Measurements from ENCODE around the gene MCM3AP. TPM values are rescaled to one million over a fixed set of nuclear protein-coding genes. Genes with fewer than 3 reads are reported as not detected.

The MCM3AP gene
- total RNA-seq, 1 experiment from 2014 or later: 88.4 TPM

DNA sequence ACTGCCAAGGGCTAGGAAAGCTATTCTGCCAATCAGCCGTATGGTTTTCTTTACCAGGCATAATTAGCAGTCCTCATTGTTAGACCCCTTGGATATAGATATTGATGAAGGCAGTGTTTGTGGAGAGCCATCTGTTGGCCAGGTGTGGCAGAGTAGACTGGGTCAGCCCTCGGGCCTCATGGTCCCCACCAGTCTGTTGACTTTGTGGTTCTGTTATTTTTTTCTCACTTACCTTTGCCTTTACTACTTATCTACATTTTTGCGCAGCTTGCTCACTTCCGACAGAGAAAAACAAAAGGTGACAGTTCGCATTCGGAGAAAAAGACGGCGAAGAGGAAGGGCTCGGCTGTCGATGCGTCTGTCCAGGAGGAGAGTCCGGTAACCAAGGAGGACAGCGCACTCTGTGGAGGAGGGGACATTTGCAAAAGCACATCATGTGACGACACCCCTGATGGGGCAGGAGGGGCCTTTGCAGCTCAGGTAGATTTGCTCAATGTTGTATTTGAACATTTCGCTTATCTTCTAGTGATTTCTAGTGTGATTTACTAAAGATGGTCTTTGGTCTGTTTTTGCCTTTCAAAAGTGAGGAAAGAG lies 40.8 kb upstream of the MCM3AP start:
- Histone ChIP-seq H3K36me3 (ENCODE audit: control insufficient read depth in 1 of 2, insufficient read depth in 2 of 2, low read length in 2 of 2) (peaks cover 16 to 19% of the 10 kb centered on the region in 2 experiments; a peak in 3 of 4 replicates), H4K20me1 (ENCODE audit: insufficient read depth) (no peaks in the 10 kb centered on the region), H3K9me3 (ENCODE audit: control insufficient read depth in 1 of 2, insufficient read depth in 1 of 2, low read depth in 1 of 2, low read length in 2 of 2) (no peaks in the 10 kb centered on the region), H3K4me2 (ENCODE audit: low read length) (peak overlapping the region; percentile 81), H3K9ac (ENCODE audit: low read length) (peak overlapping the region; percentile 90), H3K79me2 (ENCODE audit: insufficient read depth, low read length) (peaks cover 77% of the 10 kb centered on the region), H2AFZ (ENCODE audit: low read depth, low read length, poor library complexity, severe bottlenecking) (no peak overlapping the region), H3K27ac (ENCODE audit: low read depth, low read length) (peak overlapping the region; percentile 96; the same call in 1 of the 2 replicates), H3K4me3 (replicated peaks in 1 of 2; ENCODE audit: low read depth in 1 of 2, low read length in 2 of 2) (peak overlapping the region in 1 of 2 experiments; percentile 89; a peak in 2 of 4 replicates), H3K4me1 (ENCODE audit: control insufficient read depth in 1 of 2, insufficient read depth in 2 of 2, low read length in 2 of 2) (peaks cover 20 to 29% of the 10 kb centered on the region in 2 experiments), H3K9me2 (ENCODE audit: insufficient read depth) (no peaks in the 10 kb centered on the region), H3K27me3 (ENCODE audit: insufficient read depth, low read length) (no peaks in the 10 kb centered on the region)
- intact Hi-C loops (cut with micrococcal nuclease): loop anchor here (5.0 to 10.0 kb wide), 3 partner anchors 131 to 351 kb away; partner anchors contain the start of gene DIP2A
- DNase-seq (ENCODE audit: low read depth, low spot score): no peak
- CTCF ChIA-PET: interaction anchor here (0.9 to 1.6 kb wide), 3 partner anchors 98 to 183 kb away, joined by 3 to 14 read pairs (median 5); partner anchors contain the start of gene LSS
- RAD21 ChIA-PET (ENCODE audit: low non-redundant PET in 1 of 2, low total read pairs in 2 of 2, uncharacterized antibody in 2 of 2, unreplicated experiment in 2 of 2): interaction anchor here in 1 of 2 experiments (1.4 kb wide), 1 partner anchor 183 kb away, joined by 4 read pairs; no protein-coding TSS in a partner anchor
- BruUV-seq (replicated peaks): TSS peak; percentile 53
- no peak for ATAC-seq
- TF ChIP-seq, protein P1, sequence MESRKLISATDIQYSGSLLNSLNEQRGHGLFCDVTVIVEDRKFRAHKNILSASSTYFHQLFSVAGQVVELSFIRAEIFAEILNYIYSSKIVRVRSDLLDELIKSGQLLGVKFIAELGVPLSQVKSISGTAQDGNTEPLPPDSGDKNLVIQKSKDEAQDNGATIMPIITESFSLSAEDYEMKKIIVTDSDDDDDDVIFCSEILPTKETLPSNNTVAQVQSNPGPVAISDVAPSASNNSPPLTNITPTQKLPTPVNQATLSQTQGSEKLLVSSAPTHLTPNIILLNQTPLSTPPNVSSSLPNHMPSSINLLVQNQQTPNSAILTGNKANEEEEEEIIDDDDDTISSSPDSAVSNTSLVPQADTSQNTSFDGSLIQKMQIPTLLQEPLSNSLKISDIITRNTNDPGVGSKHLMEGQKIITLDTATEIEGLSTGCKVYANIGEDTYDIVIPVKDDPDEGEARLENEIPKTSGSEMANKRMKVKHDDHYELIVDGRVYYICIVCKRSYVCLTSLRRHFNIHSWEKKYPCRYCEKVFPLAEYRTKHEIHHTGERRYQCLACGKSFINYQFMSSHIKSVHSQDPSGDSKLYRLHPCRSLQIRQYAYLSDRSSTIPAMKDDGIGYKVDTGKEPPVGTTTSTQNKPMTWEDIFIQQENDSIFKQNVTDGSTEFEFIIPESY (IDR thresholded peaks at IDR 0.05; ENCODE audit: extremely low read depth, insufficient replicate concordance, low read length): no peak
- TF ChIP-seq ZNF274 (IDR thresholded peaks at IDR 0.05; ENCODE audit: low read depth, low read length) (no peak), SP1 (IDR thresholded peaks at IDR 0.05; ENCODE audit: low read depth) (no peak), FOSL1 (IDR thresholded peaks at IDR 0.05; ENCODE audit: low read depth) (no peak), JUND (IDR thresholded peaks at IDR 0.05) (no peak), EZH2phosphoT487 (IDR thresholded peaks at IDR 0.05; ENCODE audit: borderline replicate concordance) (no peak), POLR2AphosphoS5 (IDR thresholded peaks at IDR 0.05; ENCODE audit: low read depth, low read length) (no peak)
- TF ChIP-seq, protein P2, sequence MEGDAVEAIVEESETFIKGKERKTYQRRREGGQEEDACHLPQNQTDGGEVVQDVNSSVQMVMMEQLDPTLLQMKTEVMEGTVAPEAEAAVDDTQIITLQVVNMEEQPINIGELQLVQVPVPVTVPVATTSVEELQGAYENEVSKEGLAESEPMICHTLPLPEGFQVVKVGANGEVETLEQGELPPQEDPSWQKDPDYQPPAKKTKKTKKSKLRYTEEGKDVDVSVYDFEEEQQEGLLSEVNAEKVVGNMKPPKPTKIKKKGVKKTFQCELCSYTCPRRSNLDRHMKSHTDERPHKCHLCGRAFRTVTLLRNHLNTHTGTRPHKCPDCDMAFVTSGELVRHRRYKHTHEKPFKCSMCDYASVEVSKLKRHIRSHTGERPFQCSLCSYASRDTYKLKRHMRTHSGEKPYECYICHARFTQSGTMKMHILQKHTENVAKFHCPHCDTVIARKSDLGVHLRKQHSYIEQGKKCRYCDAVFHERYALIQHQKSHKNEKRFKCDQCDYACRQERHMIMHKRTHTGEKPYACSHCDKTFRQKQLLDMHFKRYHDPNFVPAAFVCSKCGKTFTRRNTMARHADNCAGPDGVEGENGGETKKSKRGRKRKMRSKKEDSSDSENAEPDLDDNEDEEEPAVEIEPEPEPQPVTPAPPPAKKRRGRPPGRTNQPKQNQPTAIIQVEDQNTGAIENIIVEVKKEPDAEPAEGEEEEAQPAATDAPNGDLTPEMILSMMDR (IDR thresholded peaks at IDR 0.05 in 2 of 3, conservative IDR thresholded peaks at IDR 0.05 in 1 of 3; ENCODE audit: borderline replicate concordance in 1 of 3, insufficient read depth in 1 of 3, low read depth in 2 of 3, low read length in 2 of 3): peak in 1 of 3 experiments; percentile 37; a peak in 3 of 6 replicates
- POLR2A ChIA-PET: no interaction called here
